Endodermal cell (in vitro differentiated cells): ENCODE results near the gene EEFSEC. TPM values are rescaled to one million over a fixed set of nuclear protein-coding genes. Genes with fewer than 3 reads are reported as not detected.

ENCODE experiments used
- DNase-seq: peaks from one replicate; pipeline ENCODE4 v3.0.0-alpha.2; 2017
- H3K27ac ChIP-seq: 2 replicates; pipeline ENCODE4 v1.5.1; 2013; ENCODE audit warnings: mild to moderate bottlenecking, low read depth, low read length, moderate library complexity
- H3K27me3 ChIP-seq: 2 replicates; pipeline ENCODE4 v1.6.1; 2013; ENCODE audit warnings: mild to moderate bottlenecking, low read length, moderate library complexity; ENCODE audit not compliant: insufficient read depth, control insufficient read depth, poor library complexity, severe bottlenecking
- H3K36me3 ChIP-seq: 2 replicates; pipeline ENCODE4 v1.7.0; 2013; ENCODE audit warnings: mild to moderate bottlenecking, low read length, moderate library complexity; ENCODE audit not compliant: control insufficient read depth, insufficient read depth
- H3K4me1 ChIP-seq: one replicate; pipeline ENCODE4 v1.7.0; 2013; ENCODE audit warnings: low read length; ENCODE audit not compliant: control insufficient read depth, insufficient read depth
- H3K4me3 ChIP-seq: 2 replicates; pipeline ENCODE4 v1.5.1; 2013; ENCODE audit warnings: mild to moderate bottlenecking, low read length, moderate library complexity
- H3K9ac ChIP-seq: 2 replicates; pipeline ENCODE4 v1.6.1; 2013; ENCODE audit warnings: mild to moderate bottlenecking, low read length, moderate library complexity; ENCODE audit not compliant: poor library complexity, severe bottlenecking; ENCODE audit errors: extremely low read depth
- H3K9me3 ChIP-seq: 2 replicates; pipeline ENCODE4 v1.6.1; 2013; ENCODE audit warnings: mild to moderate bottlenecking, low read length, moderate library complexity; ENCODE audit not compliant: control insufficient read depth
- H3K27ac Mint-ChIP-seq: 2 replicates; pipeline ENCODE4 v1.8.0; 2020; ENCODE audit warnings: mixed read lengths
- H3K27me3 Mint-ChIP-seq: 2 replicates; pipeline ENCODE4 v1.8.0; 2021; ENCODE audit warnings: mild to moderate bottlenecking, mixed read lengths; ENCODE audit not compliant: insufficient read depth
- H3K36me3 Mint-ChIP-seq: 2 replicates; pipeline ENCODE4 v1.8.0; 2020; ENCODE audit warnings: low read depth, mixed read lengths
- H3K4me1 Mint-ChIP-seq: 2 replicates; pipeline ENCODE4 v1.8.0; 2020; ENCODE audit warnings: mixed read lengths
- H3K4me3 Mint-ChIP-seq: 2 replicates; pipeline ENCODE4 v1.8.0; 2020; ENCODE audit warnings: mild to moderate bottlenecking, moderate library complexity, mixed read lengths
- H3K9me3 Mint-ChIP-seq: 2 replicates; pipeline ENCODE4 v1.8.0; 2020; ENCODE audit warnings: mild to moderate bottlenecking, mixed read lengths
- WGBS, 2 experiments: methylation state at CpG; one replicate each; pipeline versions ENCODE4 v1.1.5 to v1.1.7; 2013; ENCODE audit warnings: missing lambda C conversion rate in 2 of 2, mixed read lengths in 1 of 2; ENCODE audit not compliant: insufficient coverage in 1 of 2, insufficient read length in 1 of 2; 5-methylcytosine and 5-hydroxymethylcytosine counted together
- total RNA-seq, 2 donors: library from RNA; stranded (reverse); fragmentation: NEBNext Ultra II Directional in 1 of 2; extraction: Animal tissue kit (Norgen Biotek cat#: 25700) in 1 of 2; gene quantifications; 2 replicates in 1 of 2; 3 replicates in 1 of 2; pipeline ENCODE4 v1.2.1, GENCODE V29; 2021
- TF ChIP-seq, protein P1 (sequence below): fragments of 200-600 bp; sonication (generic); conservative IDR thresholded peaks from 2 replicates; pipeline ENCODE4 v1.5.0; 2021; ENCODE audit warnings: antibody characterized with exemption, mild to moderate bottlenecking

EEFSEC gene
- total RNA-seq, 2 donors from 2014 or later, result 11.9 to 15.8 TPM

DNA sequence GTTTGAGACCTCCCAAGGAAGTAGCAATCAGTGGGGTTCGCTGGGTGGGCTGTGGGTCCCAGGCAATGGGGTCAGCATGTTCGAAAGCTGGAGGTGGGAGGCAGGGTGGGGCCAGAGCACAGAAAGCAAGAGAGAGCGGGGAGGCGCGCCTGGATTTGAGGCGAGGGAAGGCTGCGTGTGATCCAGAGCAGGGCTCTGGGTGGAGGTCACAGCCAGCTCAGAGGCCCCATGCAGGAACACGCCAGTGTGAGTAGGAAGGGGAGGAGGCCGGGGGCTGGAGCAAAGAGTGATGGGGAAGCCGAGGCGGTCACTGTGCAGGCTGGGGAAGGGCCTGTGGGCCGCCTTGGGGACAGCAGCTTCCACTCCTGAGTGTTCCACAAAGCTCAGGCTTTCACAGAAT, 304.7 kb downstream of the EEFSEC start:
- Mint-ChIP-seq H3K27ac (no peak overlapping the region), H3K4me3 (no peak overlapping the region), H3K36me3 (no peaks in the 10 kb centered on the region), H3K4me1 (peaks cover 7% of the 10 kb centered on the region), H3K27me3 (peaks cover 76% of the 10 kb centered on the region), H3K9me3 (no peaks in the 10 kb centered on the region)
- TF ChIP-seq, protein P1, sequence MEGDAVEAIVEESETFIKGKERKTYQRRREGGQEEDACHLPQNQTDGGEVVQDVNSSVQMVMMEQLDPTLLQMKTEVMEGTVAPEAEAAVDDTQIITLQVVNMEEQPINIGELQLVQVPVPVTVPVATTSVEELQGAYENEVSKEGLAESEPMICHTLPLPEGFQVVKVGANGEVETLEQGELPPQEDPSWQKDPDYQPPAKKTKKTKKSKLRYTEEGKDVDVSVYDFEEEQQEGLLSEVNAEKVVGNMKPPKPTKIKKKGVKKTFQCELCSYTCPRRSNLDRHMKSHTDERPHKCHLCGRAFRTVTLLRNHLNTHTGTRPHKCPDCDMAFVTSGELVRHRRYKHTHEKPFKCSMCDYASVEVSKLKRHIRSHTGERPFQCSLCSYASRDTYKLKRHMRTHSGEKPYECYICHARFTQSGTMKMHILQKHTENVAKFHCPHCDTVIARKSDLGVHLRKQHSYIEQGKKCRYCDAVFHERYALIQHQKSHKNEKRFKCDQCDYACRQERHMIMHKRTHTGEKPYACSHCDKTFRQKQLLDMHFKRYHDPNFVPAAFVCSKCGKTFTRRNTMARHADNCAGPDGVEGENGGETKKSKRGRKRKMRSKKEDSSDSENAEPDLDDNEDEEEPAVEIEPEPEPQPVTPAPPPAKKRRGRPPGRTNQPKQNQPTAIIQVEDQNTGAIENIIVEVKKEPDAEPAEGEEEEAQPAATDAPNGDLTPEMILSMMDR, result no peak
- DNase-seq, result no peak
- WGBS, 2 experiments, result 92 to 98% methylated on average over 11 to 12 of the region's 12 CpGs
- no peaks in the 10 kb centered on the region for H3K9me3 ChIP-seq
- no peak overlapping the region for H3K4me3 ChIP-seq
- H3K27me3 ChIP-seq, result peaks cover 15% of the 10 kb centered on the region
- no peak overlapping the region for H3K9ac ChIP-seq
- no peaks in the 10 kb centered on the region for H3K36me3 ChIP-seq
- no peak overlapping the region for H3K27ac ChIP-seq
- peaks cover 4% of the 10 kb centered on the region for H3K4me1 ChIP-seq

Other genes with a start within 250 kb of the EEFSEC start
- gene KBTBD12, start 238.2 kb upstream of the EEFSEC start, total RNA-seq, result under 1 TPM; 0.24 to 0.42 TPM
- gene SEC61A1, start 101.0 kb upstream of the EEFSEC start, total RNA-seq, result 100 to 1,000 TPM; 152 to 174 TPM
- gene RUVBL1, start 29.7 kb upstream of the EEFSEC start, total RNA-seq, result 10 to 100 TPM; 81.2 to 91.1 TPM